ENCODE measurements around the gene CPED1. TPM values are rescaled to one million over a fixed set of nuclear protein-coding genes. Genes with fewer than 3 reads are reported as not detected.

Gene CPED1
- total RNA-seq, 1 donor from 2014 or later = not detected

- peaks cover 3% of the 10 kb centered on the region for H3K4me1 Mint-ChIP-seq (ENCODE audit: low read depth, unreplicated experiment)
- DNase-seq = no peak
- no peak overlapping the region for H3K4me3 Mint-ChIP-seq (ENCODE audit: unreplicated experiment)
- H3K27me3 Mint-ChIP-seq (ENCODE audit: unreplicated experiment) = no peaks in the 10 kb centered on the region
- H3K9me3 Mint-ChIP-seq (ENCODE audit: unreplicated experiment) = no peaks in the 10 kb centered on the region
- TF ChIP-seq CTCF (IDR thresholded peaks at IDR 0.05; ENCODE audit: partially characterized antibody, unreplicated experiment) = no peak
- no peak overlapping the region for H3K27ac Mint-ChIP-seq (ENCODE audit: unreplicated experiment)
- H3K36me3 Mint-ChIP-seq (ENCODE audit: unreplicated experiment) = no peaks in the 10 kb centered on the region
Measured at GRCh38 chr7:121343302-121343701, 354.8 kb downstream of the CPED1 start.

DNA sequence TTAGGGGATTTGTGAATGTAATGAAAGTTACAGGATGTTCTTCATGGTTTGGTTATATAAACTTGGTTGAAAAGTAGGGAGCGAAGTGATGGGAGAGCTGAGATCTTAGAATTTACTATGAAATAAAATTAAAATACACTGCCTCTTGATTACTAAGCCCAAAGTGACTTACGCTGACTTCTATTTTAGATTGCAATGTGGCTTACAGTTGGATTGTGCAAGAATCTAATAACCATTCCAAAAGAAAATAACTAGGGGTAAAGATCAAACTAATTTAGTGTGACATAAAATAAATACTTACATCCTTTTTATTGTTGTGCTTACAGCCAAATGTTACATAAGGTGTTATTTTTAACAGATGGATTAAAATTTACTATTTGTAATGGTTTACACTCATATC is 355.6 kb downstream of the CPED1 start:
- Mint-ChIP-seq H3K4me3 (ENCODE audit: unreplicated experiment) (no peak overlapping the region), H3K27me3 (ENCODE audit: unreplicated experiment) (no peaks in the 10 kb centered on the region), H3K36me3 (ENCODE audit: unreplicated experiment) (no peaks in the 10 kb centered on the region), H3K27ac (ENCODE audit: unreplicated experiment) (no peak overlapping the region), H3K4me1 (ENCODE audit: low read depth, unreplicated experiment) (peaks cover 3% of the 10 kb centered on the region), H3K9me3 (ENCODE audit: unreplicated experiment) (no peaks in the 10 kb centered on the region)
- TF ChIP-seq CTCF (IDR thresholded peaks at IDR 0.05; ENCODE audit: partially characterized antibody, unreplicated experiment) = no peak
- no peak for DNase-seq

DNA sequence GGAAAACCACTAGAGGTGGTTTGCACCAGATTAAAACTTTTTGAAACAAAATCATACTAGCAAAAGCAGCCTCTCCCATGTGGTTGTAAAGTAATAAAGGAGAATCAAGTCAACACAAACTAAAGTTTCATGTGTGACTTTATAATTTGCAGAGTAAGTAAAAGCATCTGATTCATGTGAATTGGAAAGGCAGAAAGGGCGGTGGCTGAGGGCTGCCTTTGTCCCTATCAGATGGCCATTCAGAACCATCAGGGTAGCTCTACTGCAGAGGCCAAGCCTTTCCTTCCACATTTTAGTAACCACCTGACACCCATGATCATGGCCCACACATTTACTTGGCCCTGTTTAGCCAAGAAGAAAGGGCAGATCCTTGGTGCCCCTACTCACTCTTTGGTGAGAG is 356.0 kb downstream of the CPED1 start:
- Mint-ChIP-seq H3K36me3 (ENCODE audit: unreplicated experiment) (no peaks in the 10 kb centered on the region), H3K27me3 (ENCODE audit: unreplicated experiment) (no peaks in the 10 kb centered on the region)

More for the DNA sequence above, 356.0 kb downstream of the CPED1 start:
- no peak for TF ChIP-seq CTCF (IDR thresholded peaks at IDR 0.05; ENCODE audit: partially characterized antibody, unreplicated experiment)
- no peak overlapping the region for H3K4me3 Mint-ChIP-seq (ENCODE audit: unreplicated experiment)
- no peaks in the 10 kb centered on the region for H3K9me3 Mint-ChIP-seq (ENCODE audit: unreplicated experiment)
- DNase-seq = no peak
- no peak overlapping the region for H3K27ac Mint-ChIP-seq (ENCODE audit: unreplicated experiment)
- H3K4me1 Mint-ChIP-seq (ENCODE audit: low read depth, unreplicated experiment) = peaks cover 3% of the 10 kb centered on the region

Other genes with a start within 250 kb of the CPED1 start
- 6.0 TPM for gene TSPAN12, start 130.6 kb upstream of the CPED1 start, total RNA-seq (ENCODE audit: unreplicated experiment)
- 14.9 TPM for gene ING3, start 37.9 kb upstream of the CPED1 start, total RNA-seq (ENCODE audit: unreplicated experiment)